Tibial nerve (tissue), 4 donors: Measurements from ENCODE around the gene NPR1.

Experiments used
- CTCF ChIP-seq, 5 experiments: fragments of 200-600 bp in 3 of 5; fragments of 450-650 bp in 2 of 5; sonication (generic) in 3 of 5; IDR thresholded peaks; one replicate each; pipeline ENCODE4 v1.5.1; 2016 to 2019; ENCODE audit warnings: antibody characterized with exemption in 5 of 5, mild to moderate bottlenecking in 3 of 5, moderate library complexity in 2 of 5
- EP300 ChIP-seq, 2 donors: sonication (generic); formaldehyde crosslinking; IDR thresholded peaks; one replicate each; pipeline ENCODE4 v1.6.1; 2017; ENCODE audit warnings: antibody characterized with exemption in 2 of 2, mild to moderate bottlenecking in 1 of 2
- POLR2A ChIP-seq, 2 donors: fragments of 450-650 bp; IDR thresholded peaks; one replicate each; pipeline ENCODE4 v1.6.1; 2017; ENCODE audit warnings: antibody characterized with exemption in 2 of 2, mild to moderate bottlenecking in 2 of 2, moderate library complexity in 2 of 2

- TF ChIP-seq CTCF (IDR thresholded peaks at IDR 0.05) (no peak), POLR2A (IDR thresholded peaks at IDR 0.05) (no peak), EP300 (IDR thresholded peaks at IDR 0.05) (no peak)
Measured at GRCh38 chr1:153673511-153673910, 5.0 kb upstream of the NPR1 start.
